Left ventricle myocardium superior (tissue), 1 donor: ENCODE results near the gene IL6. TPM values are rescaled to one million over a fixed set of nuclear protein-coding genes. Genes with fewer than 3 reads are reported as not detected.
A peak's percentile ranks its signal among the peaks of the same experiment; 100 is the strongest.

Experiments used
- ATAC-seq: fragments of 200-7000 bp; cut with Tn5 transposase; one replicate; pipeline ENCODE4 v1.9.1; 2020; ENCODE audit warnings: mild to moderate bottlenecking, moderate library complexity
- DNase-seq: peaks from one replicate; pipeline ENCODE4 v3.0.0-alpha.2; 2020
- intact Hi-C: fragments of 100-400 bp; cut with micrococcal nuclease; formaldehyde crosslinking; loops from one replicate; pipeline ENCODE4 v1.11.0; 2022
- total RNA-seq: library from RNA; stranded (reverse); fragmentation: NEBNext Ultra II Directional; extraction: Animal tissue kit (Norgen Biotek cat#: 25700); gene quantifications from one replicate; pipeline ENCODE4 v1.2.1, GENCODE V29; 2021
- donor health status: DM: no; HTN: yes; CAD: no; lungs with severe emphysema.

The IL6 gene
- total RNA-seq, 1 donor from 2014 or later: 1.2 TPM

- ATAC-seq (peak; percentile 49), DNase-seq (peak; percentile 84)
- intact Hi-C loops: no loop called here
These were observed 3.8 kb upstream of the IL6 start for GRCh38 chr7:22723181-22723601.

GRCh38 chr7:22723637-22724036, 3.4 kb upstream of the IL6 start:
- peak; percentile 9 for ATAC-seq
- intact Hi-C loops: no loop called here

GRCh38 chr7:22724861-22725260, 2.1 kb upstream of the IL6 start:
- no peak for DNase-seq
- intact Hi-C loops: no loop called here
- ATAC-seq: no peak

More at GRCh38 chr7:22723637-22724036, 3.4 kb upstream of the IL6 start:
- DNase-seq: no peak

- ATAC-seq (no peak), DNase-seq (no peak)
- intact Hi-C loops: no loop called here
These were observed 1.4 kb upstream of the IL6 start for GRCh38 chr7:22725585-22725984.

- DNase-seq (no peak), ATAC-seq (peak; percentile 58)
- intact Hi-C loops: no loop called here
These were observed 574 bp upstream of the IL6 start for GRCh38 chr7:22726345-22726906.

GRCh38 chr7:22727714-22728035, 675 bp downstream of the IL6 start:
- intact Hi-C loops: loop anchor here (2.0 kb wide), 1 partner anchor 167 kb away; no protein-coding TSS in a partner anchor
- ATAC-seq (no peak), DNase-seq (no peak)

GRCh38 chr7:22728401-22729029, 1.5 kb downstream of the IL6 start:
- ATAC-seq (peak; percentile 33), DNase-seq (no peak)
- intact Hi-C loops: loop anchor here (2.0 kb wide), 1 partner anchor 168 kb away; no protein-coding TSS in a partner anchor

- no peak for ATAC-seq
- DNase-seq: no peak
- intact Hi-C loops: loop anchor here (2.0 kb wide), 1 partner anchor 169 kb away; no protein-coding TSS in a partner anchor
These were observed 2.3 kb downstream of the IL6 start for GRCh38 chr7:22729180-22729825.

- no peak for ATAC-seq
- DNase-seq: no peak
- intact Hi-C loops: no loop called here
These were observed 3.2 kb downstream of the IL6 start for GRCh38 chr7:22730066-22730710.

GRCh38 chr7:22730921-22731654, 4.1 kb downstream of the IL6 start:
- no peak for ATAC-seq
- intact Hi-C loops: no loop called here

GRCh38 chr7:22731766-22732165, 4.8 kb downstream of the IL6 start:
- intact Hi-C loops: no loop called here
- DNase-seq (no peak), ATAC-seq (no peak)

More at GRCh38 chr7:22730921-22731654, 4.1 kb downstream of the IL6 start:
- DNase-seq: no peak

GRCh38 chr7:22732556-22733126, 5.6 kb downstream of the IL6 start:
- ATAC-seq (no peak), DNase-seq (no peak)
- intact Hi-C loops: no loop called here

- intact Hi-C loops: no loop called here
- no peak for ATAC-seq
- DNase-seq: no peak
These were observed 6.8 kb downstream of the IL6 start for GRCh38 chr7:22733761-22734160.

- DNase-seq (no peak), ATAC-seq (no peak)
- intact Hi-C loops: no loop called here
These were observed 16.0 kb downstream of the IL6 start for GRCh38 chr7:22743014-22743413.

GRCh38 chr7:22751341-22751740, 24.3 kb downstream of the IL6 start:
- intact Hi-C loops: no loop called here
- DNase-seq (no peak), ATAC-seq (no peak)

- no peak for DNase-seq
- intact Hi-C loops: no loop called here
- no peak for ATAC-seq
These were observed 30.5 kb downstream of the IL6 start for GRCh38 chr7:22757338-22757994.

GRCh38 chr7:22758576-22758975, 31.6 kb downstream of the IL6 start:
- no peak for DNase-seq
- no peak for ATAC-seq
- intact Hi-C loops: no loop called here

- intact Hi-C loops: no loop called here
- DNase-seq (no peak), ATAC-seq (no peak)
These were observed 32.7 kb downstream of the IL6 start for GRCh38 chr7:22759721-22760120.

GRCh38 chr7:22762866-22763265, 35.9 kb downstream of the IL6 start:
- intact Hi-C loops: no loop called here
- DNase-seq (no peak), ATAC-seq (no peak)
